ENCODE data around the gene FURIN. TPM values are rescaled to one million over a fixed set of nuclear protein-coding genes. Genes with fewer than 3 reads are reported as not detected.
A peak's percentile ranks its signal among the peaks of the same experiment; 100 is the strongest.

FURIN gene
- total and polyA plus RNA-seq, 9 of the 15 experiments (the other 6 are each of a cell fraction or from before 2014, with no cell fraction given) = 0.92 to 99.9 (median 34.8) TPM

DNA sequence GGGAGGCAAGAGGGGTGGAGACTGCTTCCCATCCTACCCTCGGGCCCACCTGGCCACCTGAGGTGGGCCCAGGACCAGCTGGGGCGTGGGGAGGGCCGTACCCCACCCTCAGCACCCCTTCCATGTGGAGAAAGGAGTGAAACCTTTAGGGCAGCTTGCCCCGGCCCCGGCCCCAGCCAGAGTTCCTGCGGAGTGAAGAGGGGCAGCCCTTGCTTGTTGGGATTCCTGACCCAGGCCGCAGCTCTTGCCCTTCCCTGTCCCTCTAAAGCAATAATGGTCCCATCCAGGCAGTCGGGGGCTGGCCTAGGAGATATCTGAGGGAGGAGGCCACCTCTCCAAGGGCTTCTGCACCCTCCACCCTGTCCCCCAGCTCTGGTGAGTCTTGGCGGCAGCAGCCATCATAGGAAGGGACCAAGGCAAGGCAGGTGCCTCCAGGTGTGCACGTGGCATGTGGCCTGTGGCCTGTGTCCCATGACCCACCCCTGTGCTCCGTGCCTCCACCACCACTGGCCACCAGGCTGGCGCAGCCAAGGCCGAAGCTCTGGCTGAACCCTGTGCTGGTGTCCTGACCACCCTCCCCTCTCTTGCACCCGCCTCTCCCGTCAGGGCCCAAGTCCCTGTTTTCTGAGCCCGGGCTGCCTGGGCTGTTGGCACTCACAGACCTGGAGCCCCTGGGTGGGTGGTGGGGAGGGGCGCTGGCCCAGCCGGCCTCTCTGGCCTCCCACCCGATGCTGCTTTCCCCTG is 13.8 kb downstream of the FURIN start:
- Histone ChIP-seq H4K20me1 (replicated peaks; ENCODE audit: control insufficient read depth, insufficient read depth, low read length) (peaks cover 6% of the 10 kb centered on the region; the same call in 1 of the 2 replicates), H3K4me1 (replicated peaks in 1 of 2; ENCODE audit: control insufficient read depth in 2 of 2, insufficient read depth in 2 of 2, low read length in 2 of 2) (peaks cover 10 to 69% of the 10 kb centered on the region in 2 experiments; a peak in 4 of 5 replicates), H3K36me3 (ENCODE audit: control insufficient read depth, insufficient read depth, low read length) (peaks cover 64% of the 10 kb centered on the region), H3K27ac (ENCODE audit: extremely low read depth, low read depth, low read length) (no peak overlapping the region), H3K27me3 (ENCODE audit: control insufficient read depth in 2 of 2, insufficient read depth in 2 of 2, low read length in 2 of 2) (no peaks in the 10 kb centered on the region), H3K4me3 (no peak overlapping the region), H3K4me2 (ENCODE audit: insufficient read depth, low read length) (no peak overlapping the region), H3K9me1 (ENCODE audit: control insufficient read depth, insufficient read depth, low read length) (peaks cover 3% of the 10 kb centered on the region), H3K9me3 (replicated peaks; ENCODE audit: control insufficient read depth, insufficient read depth, low read depth, low read length) (no peaks in the 10 kb centered on the region), H3K9ac (ENCODE audit: insufficient read depth in 1 of 2, low read depth in 2 of 2, low read length in 2 of 2) (peak overlapping the region in 1 of 2 experiments; percentile 40; a peak in 1 of 4 replicates), H2AFZ (ENCODE audit: low read depth, low read length) (no peak overlapping the region), H3K79me2 (ENCODE audit: control insufficient read depth, insufficient read depth, low read length) (no peaks in the 10 kb centered on the region)
- TSS peak; percentile 29 for BruUV-seq (replicated peaks)
- POLR2A ChIA-PET = interaction anchor here (0.6 to 1.7 kb wide), 9 partner anchors 9 to 93 kb away, joined by 3 to 8 read pairs (median 3); partner anchors contain the start of gene FURIN
- no peak for FAIRE-seq
- DNase-seq (ENCODE audit: extremely low read depth in 1 of 4, low spot score in 3 of 4) = peak in 1 of 4 experiments; percentile 9
- in situ Hi-C loops (cut with MboI) (loop anchor here (10.0 kb wide), 1 partner anchor 567 kb away; no protein-coding TSS in a partner anchor), intact Hi-C loops (cut with micrococcal nuclease) (loop anchor here (10.0 kb wide), 1 partner anchor 557 kb away; no protein-coding TSS in a partner anchor)
- peak; percentile 11 for ATAC-seq
- WGBS (ENCODE audit: insufficient coverage, low coverage, missing lambda C conversion rate) = 89% methylated on average over 13 of the region's 19 CpGs
- CTCF ChIA-PET (ENCODE audit: low intra/inter-chr PET ratio) = no interaction called here
- no peak for TF ChIP-seq U2AF1 (optimal IDR thresholded peaks at IDR 0.05; ENCODE audit: low read depth, low read length)
- TF ChIP-seq ZNF764 (CRISPR knock-in tag; IDR thresholded peaks at IDR 0.05; ENCODE audit: low read depth) = no peak
- TF ChIP-seq ZNF239 (CRISPR knock-in tag; IDR thresholded peaks at IDR 0.05) = no peak
- TF ChIP-seq CBX5 (IDR thresholded peaks at IDR 0.05; ENCODE audit: borderline replicate concordance, low read depth) = no peak
- no peak for TF ChIP-seq ZNF695 (CRISPR knock-in tag; IDR thresholded peaks at IDR 0.05)
- no peak for TF ChIP-seq KDM4B (IDR thresholded peaks at IDR 0.05; ENCODE audit: borderline replicate concordance in 2 of 2, low read depth in 1 of 2)
- peak; percentile 55 for TF ChIP-seq SUPT5H (IDR thresholded peaks at IDR 0.05)
- no peak for TF ChIP-seq PPARD (CRISPR knock-in tag; IDR thresholded peaks at IDR 0.05)
- TF ChIP-seq SOX6 (IDR thresholded peaks at IDR 0.05) = no peak
- TF ChIP-seq POU5F1 (IDR thresholded peaks at IDR 0.05; ENCODE audit: borderline replicate concordance, low read depth, low read length, partially characterized antibody) = no peak
- TF ChIP-seq, protein P1, sequence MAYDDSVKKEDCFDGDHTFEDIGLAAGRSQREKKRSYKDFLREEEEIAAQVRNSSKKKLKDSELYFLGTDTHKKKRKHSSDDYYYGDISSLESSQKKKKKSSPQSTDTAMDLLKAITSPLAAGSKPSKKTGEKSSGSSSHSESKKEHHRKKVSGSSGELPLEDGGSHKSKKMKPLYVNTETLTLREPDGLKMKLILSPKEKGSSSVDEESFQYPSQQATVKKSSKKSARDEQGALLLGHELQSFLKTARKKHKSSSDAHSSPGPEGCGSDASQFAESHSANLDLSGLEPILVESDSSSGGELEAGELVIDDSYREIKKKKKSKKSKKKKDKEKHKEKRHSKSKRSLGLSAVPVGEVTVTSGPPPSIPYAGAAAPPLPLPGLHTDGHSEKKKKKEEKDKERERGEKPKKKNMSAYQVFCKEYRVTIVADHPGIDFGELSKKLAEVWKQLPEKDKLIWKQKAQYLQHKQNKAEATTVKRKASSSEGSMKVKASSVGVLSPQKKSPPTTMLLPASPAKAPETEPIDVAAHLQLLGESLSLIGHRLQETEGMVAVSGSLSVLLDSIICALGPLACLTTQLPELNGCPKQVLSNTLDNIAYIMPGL (CRISPR knock-in tag; IDR thresholded peaks at IDR 0.05) = no peak
- TF ChIP-seq IRF2 (CRISPR knock-in tag; IDR thresholded peaks at IDR 0.05) = no peak
- TF ChIP-seq ARHGAP35 (IDR thresholded peaks at IDR 0.05; ENCODE audit: partially characterized antibody) = no peak
- no peak for TF ChIP-seq FOXK1 (CRISPR knock-in tag; IDR thresholded peaks at IDR 0.05; ENCODE audit: borderline replicate concordance)
- TF ChIP-seq, protein P2, sequence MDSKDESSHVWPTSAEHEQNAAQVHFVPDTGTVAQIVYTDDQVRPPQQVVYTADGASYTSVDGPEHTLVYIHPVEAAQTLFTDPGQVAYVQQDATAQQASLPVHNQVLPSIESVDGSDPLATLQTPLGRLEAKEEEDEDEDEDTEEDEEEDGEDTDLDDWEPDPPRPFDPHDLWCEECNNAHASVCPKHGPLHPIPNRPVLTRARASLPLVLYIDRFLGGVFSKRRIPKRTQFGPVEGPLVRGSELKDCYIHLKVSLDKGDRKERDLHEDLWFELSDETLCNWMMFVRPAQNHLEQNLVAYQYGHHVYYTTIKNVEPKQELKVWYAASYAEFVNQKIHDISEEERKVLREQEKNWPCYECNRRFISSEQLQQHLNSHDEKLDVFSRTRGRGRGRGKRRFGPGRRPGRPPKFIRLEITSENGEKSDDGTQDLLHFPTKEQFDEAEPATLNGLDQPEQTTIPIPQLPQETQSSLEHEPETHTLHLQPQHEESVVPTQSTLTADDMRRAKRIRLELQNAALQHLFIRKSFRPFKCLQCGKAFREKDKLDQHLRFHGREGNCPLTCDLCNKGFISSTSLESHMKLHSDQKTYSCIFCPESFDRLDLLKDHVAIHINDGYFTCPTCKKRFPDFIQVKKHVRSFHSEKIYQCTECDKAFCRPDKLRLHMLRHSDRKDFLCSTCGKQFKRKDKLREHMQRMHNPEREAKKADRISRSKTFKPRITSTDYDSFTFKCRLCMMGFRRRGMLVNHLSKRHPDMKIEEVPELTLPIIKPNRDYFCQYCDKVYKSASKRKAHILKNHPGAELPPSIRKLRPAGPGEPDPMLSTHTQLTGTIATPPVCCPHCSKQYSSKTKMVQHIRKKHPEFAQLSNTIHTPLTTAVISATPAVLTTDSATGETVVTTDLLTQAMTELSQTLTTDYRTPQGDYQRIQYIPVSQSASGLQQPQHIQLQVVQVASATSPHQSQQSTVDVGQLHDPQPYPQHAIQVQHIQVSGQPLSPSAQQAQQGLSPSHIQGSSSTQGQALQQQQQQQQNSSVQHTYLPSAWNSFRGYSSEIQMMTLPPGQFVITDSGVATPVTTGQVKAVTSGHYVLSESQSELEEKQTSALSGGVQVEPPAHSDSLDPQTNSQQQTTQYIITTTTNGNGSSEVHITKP (IDR thresholded peaks at IDR 0.05; ENCODE audit: partially characterized antibody) = peak; percentile 20
- peak; percentile 63; the same call in 1 of the 2 replicates for TF ChIP-seq POLR2AphosphoS2 (IDR thresholded peaks at IDR 0.05; ENCODE audit: low read length)
- TF ChIP-seq RAD21 (CRISPR knock-in tag; conservative IDR thresholded peaks at IDR 0.05 in 1 of 2, IDR thresholded peaks at IDR 0.05 in 1 of 2) = no peak

All from K562 (cell line).